ENCODE measurements around the gene NDUFV3. TPM values are rescaled to one million over a fixed set of nuclear protein-coding genes. Genes with fewer than 3 reads are reported as not detected.

NDUFV3 gene
- total and polyA plus RNA-seq, 7 donors = 37.3 to 105 (median 74.8) TPM

DNA sequence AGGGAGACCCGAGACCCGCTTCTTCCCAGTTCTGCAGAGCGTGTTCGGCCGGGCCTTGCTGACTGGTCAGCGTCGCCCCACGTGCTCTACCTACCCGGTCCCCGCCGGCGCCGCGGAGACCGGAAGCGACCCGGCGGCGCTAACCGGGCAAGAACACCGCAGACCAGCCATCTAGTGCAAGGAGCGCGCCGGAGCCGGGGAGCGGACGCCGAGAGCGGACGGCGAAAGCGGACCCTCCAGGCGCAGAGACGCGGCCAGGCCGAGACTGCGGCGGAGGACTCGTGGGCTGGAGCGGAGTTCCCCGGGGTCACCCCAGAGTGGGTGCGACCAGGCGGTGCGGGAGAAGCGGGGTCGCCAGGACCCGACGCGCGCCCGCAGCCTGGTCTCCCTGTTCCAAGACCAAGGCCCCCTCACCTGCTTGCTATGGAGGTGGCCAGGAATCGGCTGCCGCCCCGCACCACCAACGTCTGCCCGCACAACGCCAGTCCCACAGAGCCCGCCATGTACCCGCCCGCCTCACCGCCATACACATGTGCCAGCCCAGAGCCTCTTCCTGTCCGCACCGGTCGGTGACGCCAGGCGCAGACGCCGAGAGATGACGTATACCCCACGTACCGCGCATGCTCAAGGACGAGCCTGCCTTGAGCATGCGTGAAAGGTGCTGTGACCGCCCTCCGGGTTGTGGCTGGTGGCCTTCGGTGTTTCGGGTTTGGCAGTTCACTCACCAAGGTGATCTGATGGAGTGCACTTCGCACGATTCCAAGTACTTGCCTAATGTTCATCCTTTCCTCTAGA is 13.9 kb upstream of the NDUFV3 start, which contains the start of gene WDR4:
WDR4 (minus strand) TSS at position 547 of the 795 bp plus-strand sequence; CDS start at position 503, 44 bp downstream.
- Histone ChIP-seq H3K27me3 (ENCODE audit: insufficient read depth in 3 of 3, low read length in 2 of 3) (no peaks in the 10 kb centered on the region), H3K36me3 (ENCODE audit: insufficient read depth in 1 of 2, low read depth in 1 of 2) (peaks cover 2 to 24% of the 10 kb centered on the region in 2 donors), H3K27ac (peak within 1 kb of the TSS; percentile 97), H3K9me3 (no peaks in the 10 kb centered on the region), H3K4me3 (peak within 1 kb of the TSS; percentile 95), H3K4me1 (peaks cover 11% of the 10 kb centered on the region)
- intact Hi-C loops (cut with DNase I) = no loop called here
- 0% methylated on average over 76 to 80 of the region's 80 CpGs for WGBS, 3 donors
- peak; percentile 98 to 99 (median 99) for ATAC-seq
- TF ChIP-seq, protein P1, sequence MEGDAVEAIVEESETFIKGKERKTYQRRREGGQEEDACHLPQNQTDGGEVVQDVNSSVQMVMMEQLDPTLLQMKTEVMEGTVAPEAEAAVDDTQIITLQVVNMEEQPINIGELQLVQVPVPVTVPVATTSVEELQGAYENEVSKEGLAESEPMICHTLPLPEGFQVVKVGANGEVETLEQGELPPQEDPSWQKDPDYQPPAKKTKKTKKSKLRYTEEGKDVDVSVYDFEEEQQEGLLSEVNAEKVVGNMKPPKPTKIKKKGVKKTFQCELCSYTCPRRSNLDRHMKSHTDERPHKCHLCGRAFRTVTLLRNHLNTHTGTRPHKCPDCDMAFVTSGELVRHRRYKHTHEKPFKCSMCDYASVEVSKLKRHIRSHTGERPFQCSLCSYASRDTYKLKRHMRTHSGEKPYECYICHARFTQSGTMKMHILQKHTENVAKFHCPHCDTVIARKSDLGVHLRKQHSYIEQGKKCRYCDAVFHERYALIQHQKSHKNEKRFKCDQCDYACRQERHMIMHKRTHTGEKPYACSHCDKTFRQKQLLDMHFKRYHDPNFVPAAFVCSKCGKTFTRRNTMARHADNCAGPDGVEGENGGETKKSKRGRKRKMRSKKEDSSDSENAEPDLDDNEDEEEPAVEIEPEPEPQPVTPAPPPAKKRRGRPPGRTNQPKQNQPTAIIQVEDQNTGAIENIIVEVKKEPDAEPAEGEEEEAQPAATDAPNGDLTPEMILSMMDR (IDR thresholded peaks at IDR 0.05) = no peak
- DNase-seq = peak; percentile 97 to 99

DNA sequence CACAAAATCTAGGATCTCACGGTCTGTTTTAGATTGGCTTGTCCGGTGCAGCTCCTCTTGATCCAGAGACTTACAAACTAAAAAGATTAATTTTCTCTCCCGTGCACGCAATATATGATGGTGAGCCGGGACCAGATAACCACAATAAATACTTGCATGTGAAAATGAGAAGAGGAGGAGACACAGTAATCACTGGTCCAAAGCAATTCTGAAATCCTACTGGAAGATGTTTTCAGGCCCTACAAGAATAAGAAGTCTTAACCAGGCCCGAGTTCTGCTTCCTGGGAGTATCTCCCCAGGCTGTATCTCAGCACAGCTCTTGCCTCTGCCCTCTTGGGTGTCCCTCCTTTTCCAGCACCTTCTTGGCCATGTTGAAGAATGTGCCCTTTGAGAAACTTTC is 12.8 kb upstream of the NDUFV3 start:
- no peak for ATAC-seq
- H3K27me3 ChIP-seq (ENCODE audit: insufficient read depth in 3 of 3, low read length in 2 of 3) = no peaks in the 10 kb centered on the region
- peaks cover 11% of the 10 kb centered on the region for H3K4me1 ChIP-seq
- TF ChIP-seq, protein P1 (IDR thresholded peaks at IDR 0.05) = no peak
- no peaks in the 10 kb centered on the region for H3K9me3 ChIP-seq
- H3K27ac ChIP-seq = peak overlapping the region; percentile 97
- DNase-seq = no peak
- intact Hi-C loops (cut with DNase I) = no loop called here
- H3K36me3 ChIP-seq (ENCODE audit: insufficient read depth in 1 of 2, low read depth in 1 of 2) = peaks cover 2 to 12% of the 10 kb centered on the region in 2 donors
- 94 to 95% (median 94%) methylated on average over 6 of the region's 6 CpGs for whole genome bisulfite sequencing, 3 donors
- H3K4me3 ChIP-seq = peak overlapping the region; percentile 95

DNA sequence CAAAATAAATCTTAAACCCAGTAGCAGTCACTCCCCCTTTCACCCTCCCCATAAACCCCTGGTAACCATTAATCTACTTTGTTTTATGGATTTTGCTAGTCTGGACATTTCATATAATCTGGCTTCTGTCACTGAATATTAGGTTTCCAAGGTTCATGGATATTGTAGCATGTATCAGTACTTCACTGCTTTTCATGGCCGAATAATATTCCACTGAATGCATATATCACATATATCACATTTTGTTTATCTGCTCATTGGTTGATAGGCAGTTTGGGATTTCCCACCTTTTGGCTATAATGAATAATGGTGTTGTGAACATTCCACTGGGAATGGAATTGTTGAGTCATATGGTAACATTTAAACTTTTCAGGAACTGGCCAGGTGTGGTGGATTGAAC is 9.2 kb upstream of the NDUFV3 start:
- H3K27ac ChIP-seq = no peak overlapping the region
- 36 to 98% (median 93%) methylated on average over 1 of the region's 1 CpG for WGBS, 3 donors
- H3K27me3 ChIP-seq (ENCODE audit: insufficient read depth in 3 of 3, low read length in 2 of 3) = no peaks in the 10 kb centered on the region
- DNase-seq (no peak), ATAC-seq (no peak)
- H3K9me3 ChIP-seq = no peaks in the 10 kb centered on the region
- H3K4me1 ChIP-seq = no peaks in the 10 kb centered on the region
- H3K36me3 ChIP-seq (ENCODE audit: insufficient read depth in 1 of 2, low read depth in 1 of 2) = no peaks in the 10 kb centered on the region
- intact Hi-C loops (cut with DNase I) = no loop called here
- H3K4me3 ChIP-seq = no peak overlapping the region
- TF ChIP-seq, protein P1 (IDR thresholded peaks at IDR 0.05) = no peak

DNA sequence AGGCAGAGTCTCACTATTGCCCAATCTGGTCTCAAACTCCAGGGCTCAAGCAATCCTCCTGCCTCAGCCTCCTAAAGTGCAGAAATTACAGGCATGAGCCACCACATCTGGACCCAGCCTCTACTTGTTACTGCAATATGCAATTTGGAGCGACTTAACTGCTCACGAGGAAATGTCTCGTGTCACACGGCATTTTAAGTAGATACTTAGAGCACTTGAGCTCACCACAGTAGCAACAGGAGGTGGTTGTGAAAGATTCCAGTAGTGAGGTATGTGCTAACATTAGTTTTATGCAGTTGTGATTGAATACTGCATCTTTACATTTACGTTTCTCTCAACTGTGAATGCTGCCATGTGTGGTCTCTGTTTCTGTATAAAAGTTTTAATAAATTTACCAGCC is 5.8 kb upstream of the NDUFV3 start:
- 93 to 95% (median 93%) methylated on average over 5 of the region's 5 CpGs for WGBS, 3 donors
- ATAC-seq (no peak), DNase-seq (no peak)
- H3K9me3 ChIP-seq = no peaks in the 10 kb centered on the region
- H3K4me3 ChIP-seq = no peak overlapping the region
- no peak overlapping the region for H3K27ac ChIP-seq
- intact Hi-C loops (cut with DNase I) = no loop called here
- H3K27me3 ChIP-seq (ENCODE audit: insufficient read depth in 3 of 3, low read length in 2 of 3) = no peaks in the 10 kb centered on the region
- H3K36me3 ChIP-seq (ENCODE audit: insufficient read depth in 1 of 2, low read depth in 1 of 2) = no peaks in the 10 kb centered on the region
- H3K4me1 ChIP-seq = no peaks in the 10 kb centered on the region
- TF ChIP-seq, protein P1 (IDR thresholded peaks at IDR 0.05) = no peak
